WTC11 (cell line): ENCODE data around the gene KCTD20.

Experiments
- ATF1 ChIP-seq: sonication (generic); formaldehyde crosslinking; IDR thresholded peaks from 2 replicates; pipeline ENCODE4 v1.8.1; 2023; ENCODE audit warnings: mild to moderate bottlenecking, moderate library complexity, missing genetic modification reagents
- CBFB ChIP-seq: sonication (generic); formaldehyde crosslinking; IDR thresholded peaks from 2 replicates; pipeline ENCODE4 v1.8.1; 2022; ENCODE audit warnings: mild to moderate bottlenecking, low read depth, missing genetic modification reagents
- CTCF ChIP-seq: fragments of 200-600 bp; IDR thresholded peaks from 2 replicates; pipeline ENCODE4 v1.8.0; 2022; ENCODE audit warnings: antibody characterized with exemption
- E2F5 ChIP-seq: sonication (generic); formaldehyde crosslinking; IDR thresholded peaks from 2 replicates; pipeline ENCODE4 v1.8.1; 2022; ENCODE audit warnings: mild to moderate bottlenecking, moderate library complexity, missing genetic modification reagents
- FOXJ3 ChIP-seq: sonication (generic); formaldehyde crosslinking; IDR thresholded peaks from 2 replicates; pipeline ENCODE4 v1.9.0; 2021; ENCODE audit warnings: missing genetic modification reagents, mild to moderate bottlenecking, borderline replicate concordance
- GABPB1 ChIP-seq: sonication (generic); formaldehyde crosslinking; IDR thresholded peaks from 2 replicates; pipeline ENCODE4 v1.8.1; 2023; ENCODE audit warnings: mild to moderate bottlenecking, missing genetic modification reagents
- ZMAT4 ChIP-seq: fragments of 250-450 bp; sonication (Bioruptor Pico); IDR thresholded peaks from 2 replicates; pipeline ENCODE4 v1.9.0; 2021; ENCODE audit warnings: mild to moderate bottlenecking
- ZNF281 ChIP-seq: sonication (generic); formaldehyde crosslinking; IDR thresholded peaks from 2 replicates; pipeline ENCODE4 v1.8.0; 2023; ENCODE audit warnings: mild to moderate bottlenecking, missing genetic modification reagents

GRCh38 chr6:36539814-36540568, 97.2 kb downstream of the KCTD20 start:
- no peak for TF ChIP-seq GABPB1
- TF ChIP-seq FOXJ3: no peak
- TF ChIP-seq CTCF: no peak
- no peak for TF ChIP-seq ZMAT4 (CRISPR knock-in tag)
- no peak for TF ChIP-seq E2F5 (CRISPR knock-in tag)
- TF ChIP-seq CBFB (CRISPR knock-in tag): no peak
- no peak for TF ChIP-seq ATF1 (CRISPR knock-in tag)
- no peak for TF ChIP-seq ZNF281 (CRISPR knock-in tag)
